Lower lobe of right lung (tissue), 2 donors: Measurements from ENCODE around the gene PDPN. TPM values are rescaled to one million over a fixed set of nuclear protein-coding genes. Genes with fewer than 3 reads are reported as not detected.

Experiments used
- ATAC-seq, 2 donors: fragments of 200-7000 bp; cut with Tn5 transposase; one replicate each; pipeline ENCODE4 v1.9.1; 2020 to 2022; ENCODE audit warnings: mild to moderate bottlenecking in 2 of 2, moderate library complexity in 2 of 2
- DNase-seq: peaks from one replicate; pipeline ENCODE4 v3.0.0-alpha.2; 2020
- H3K27ac ChIP-seq: fragments of 200-600 bp; one replicate; pipeline ENCODE4 v1.8.0; 2022
- H3K27me3 ChIP-seq: fragments of 200-600 bp; one replicate; pipeline ENCODE4 v1.8.0; 2022; ENCODE audit warnings: low read depth
- H3K36me3 ChIP-seq: fragments of 200-600 bp; one replicate; pipeline ENCODE4 v1.8.0; 2022; ENCODE audit warnings: mild to moderate bottlenecking
- H3K4me1 ChIP-seq: fragments of 200-600 bp; one replicate; pipeline ENCODE4 v1.8.0; 2022
- H3K4me3 ChIP-seq: fragments of 200-600 bp; one replicate; pipeline ENCODE4 v1.8.0; 2022; ENCODE audit warnings: mild to moderate bottlenecking
- H3K9me3 ChIP-seq: fragments of 200-600 bp; one replicate; pipeline ENCODE4 v1.8.0; 2022
- intact Hi-C: fragments of 100-400 bp; cut with DNase I; formaldehyde crosslinking; loops from one replicate; pipeline ENCODE4 v1.11.0; 2022
- total RNA-seq: library from RNA; stranded (reverse); fragmentation: NEBNext Ultra II Directional; extraction: Animal tissue kit (Norgen Biotek cat#: 25700); gene quantifications from one replicate; pipeline ENCODE4 v1.2.1, GENCODE V29; 2021
- TF ChIP-seq, protein P1 (sequence below): fragments of 200-600 bp; IDR thresholded peaks from one replicate; pipeline ENCODE4 v1.8.0; 2022; ENCODE audit warnings: antibody characterized with exemption, mild to moderate bottlenecking
- donor health status: DM: no; HTN: yes; CAD: no; lungs with severe emphysema.

The PDPN gene
- total RNA-seq, 1 donor from 2014 or later, result 33.3 TPM

DNA sequence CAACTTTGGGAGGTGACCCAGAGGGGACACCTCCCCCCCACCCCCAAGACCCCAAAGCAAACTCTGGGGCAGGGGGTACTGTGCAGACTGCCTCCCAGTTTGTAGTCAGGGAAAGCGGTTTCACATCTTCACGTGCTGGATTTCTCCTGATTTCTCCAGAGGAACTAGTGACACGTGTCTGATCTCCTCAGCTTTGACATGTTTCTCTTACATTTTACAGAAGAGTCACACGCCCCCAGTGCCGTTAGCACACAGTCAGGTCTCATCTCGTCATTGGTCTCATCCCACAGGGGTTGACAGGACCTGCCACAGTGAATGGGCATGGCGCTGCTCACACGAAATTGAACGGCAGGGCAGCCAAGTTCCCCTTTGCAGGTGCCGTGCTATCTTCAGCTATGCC is 11.8 kb downstream of the PDPN start:
- H3K9me3 ChIP-seq, result no peaks in the 10 kb centered on the region
- no peaks in the 10 kb centered on the region for H3K36me3 ChIP-seq
- H3K27me3 ChIP-seq, result peaks cover 4% of the 10 kb centered on the region
- H3K4me3 ChIP-seq, result no peak overlapping the region
- TF ChIP-seq, protein P1, sequence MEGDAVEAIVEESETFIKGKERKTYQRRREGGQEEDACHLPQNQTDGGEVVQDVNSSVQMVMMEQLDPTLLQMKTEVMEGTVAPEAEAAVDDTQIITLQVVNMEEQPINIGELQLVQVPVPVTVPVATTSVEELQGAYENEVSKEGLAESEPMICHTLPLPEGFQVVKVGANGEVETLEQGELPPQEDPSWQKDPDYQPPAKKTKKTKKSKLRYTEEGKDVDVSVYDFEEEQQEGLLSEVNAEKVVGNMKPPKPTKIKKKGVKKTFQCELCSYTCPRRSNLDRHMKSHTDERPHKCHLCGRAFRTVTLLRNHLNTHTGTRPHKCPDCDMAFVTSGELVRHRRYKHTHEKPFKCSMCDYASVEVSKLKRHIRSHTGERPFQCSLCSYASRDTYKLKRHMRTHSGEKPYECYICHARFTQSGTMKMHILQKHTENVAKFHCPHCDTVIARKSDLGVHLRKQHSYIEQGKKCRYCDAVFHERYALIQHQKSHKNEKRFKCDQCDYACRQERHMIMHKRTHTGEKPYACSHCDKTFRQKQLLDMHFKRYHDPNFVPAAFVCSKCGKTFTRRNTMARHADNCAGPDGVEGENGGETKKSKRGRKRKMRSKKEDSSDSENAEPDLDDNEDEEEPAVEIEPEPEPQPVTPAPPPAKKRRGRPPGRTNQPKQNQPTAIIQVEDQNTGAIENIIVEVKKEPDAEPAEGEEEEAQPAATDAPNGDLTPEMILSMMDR, result no peak
- ATAC-seq (no peak), DNase-seq (no peak)
- H3K27ac ChIP-seq, result no peak overlapping the region
- intact Hi-C loops, result no loop called here
- peaks cover 17% of the 10 kb centered on the region for H3K4me1 ChIP-seq

DNA sequence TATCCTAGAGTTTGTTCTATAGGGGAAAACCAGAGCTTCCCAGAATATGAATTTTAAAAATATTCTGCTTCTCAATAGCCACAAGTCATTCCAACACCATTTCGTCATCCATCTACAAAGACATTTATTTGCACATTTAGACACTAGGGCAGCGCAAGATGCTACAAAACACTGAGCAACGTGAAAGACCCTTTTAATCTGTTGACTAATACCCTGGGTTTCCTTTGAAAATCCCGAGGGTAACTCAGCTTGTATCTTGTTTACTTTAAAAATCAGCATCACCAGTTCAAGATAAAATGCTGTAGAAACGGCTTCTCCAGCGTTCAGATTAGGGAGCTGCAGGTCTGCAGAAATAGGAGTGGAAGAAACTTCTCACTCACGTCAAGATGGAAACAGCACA is 13.5 kb downstream of the PDPN start:
- H3K9me3 ChIP-seq, result no peaks in the 10 kb centered on the region
- no peaks in the 10 kb centered on the region for H3K36me3 ChIP-seq
- ATAC-seq (no peak), DNase-seq (no peak)
- no peak overlapping the region for H3K27ac ChIP-seq
- TF ChIP-seq, protein P1, result no peak
- no peak overlapping the region for H3K4me3 ChIP-seq
- peaks cover 17% of the 10 kb centered on the region for H3K4me1 ChIP-seq
- peaks cover 4% of the 10 kb centered on the region for H3K27me3 ChIP-seq
- intact Hi-C loops, result no loop called here

DNA sequence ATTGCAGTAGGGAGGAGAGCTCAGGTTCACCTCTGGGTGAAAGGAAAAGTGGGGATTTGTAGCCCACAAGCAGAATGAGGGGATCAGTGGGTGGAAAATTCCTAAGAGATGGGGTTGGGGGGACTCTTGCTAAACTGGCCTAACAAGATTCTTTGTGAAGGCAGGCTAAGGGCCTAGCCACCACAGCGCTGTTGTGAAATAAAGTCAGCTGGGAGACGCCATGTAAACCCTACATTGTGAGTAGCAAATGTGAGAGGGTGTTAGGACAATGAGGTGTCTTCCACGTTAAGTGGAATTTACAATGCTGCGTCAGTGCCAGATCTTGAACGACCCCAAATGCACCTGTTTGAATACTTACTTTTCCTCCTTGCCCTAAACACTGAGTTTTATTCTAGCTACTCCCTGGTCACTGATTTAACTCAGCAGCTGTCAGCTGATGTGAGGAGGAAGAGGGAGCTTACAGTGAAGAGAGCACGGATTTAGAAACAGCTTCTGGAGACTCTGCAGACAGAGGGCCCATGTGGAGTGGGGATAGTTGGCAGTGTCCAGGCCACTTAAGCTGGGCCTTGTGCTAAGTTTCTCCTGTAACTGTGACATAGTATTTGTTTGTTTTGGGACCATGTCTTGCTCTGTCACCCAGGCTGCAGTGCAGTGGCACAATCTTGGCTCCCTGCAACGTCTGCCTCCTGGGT is 17.3 kb downstream of the PDPN start:
- Histone ChIP-seq H3K9me3 (no peaks in the 10 kb centered on the region), H3K27ac (peak overlapping the region; percentile 59), H3K4me3 (no peak overlapping the region), H3K36me3 (no peaks in the 10 kb centered on the region), H3K27me3 (no peaks in the 10 kb centered on the region), H3K4me1 (no peaks in the 10 kb centered on the region)
- TF ChIP-seq, protein P1, result no peak
- ATAC-seq (peak; percentile 68 to 79), DNase-seq (no peak)
- intact Hi-C loops, result no loop called here

DNA sequence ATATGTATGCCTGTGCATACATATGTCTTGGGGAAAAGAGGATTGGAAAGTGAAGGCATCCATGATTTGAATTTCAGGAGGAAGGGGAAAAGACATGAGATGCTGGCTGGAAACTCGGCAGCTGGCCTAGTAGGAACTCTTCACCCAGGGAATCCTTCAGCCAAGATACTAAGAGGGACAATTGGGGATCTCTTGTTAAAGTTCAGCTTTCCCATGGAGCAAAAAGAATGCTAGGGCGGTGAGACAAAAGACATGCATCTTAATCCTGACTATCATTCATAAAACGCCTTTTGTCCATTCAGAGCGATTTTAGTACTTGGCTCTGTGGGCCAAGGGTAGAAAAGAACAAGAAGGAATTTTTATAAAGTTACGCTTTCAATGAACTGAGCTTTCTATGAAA is 20.5 kb downstream of the PDPN start:
- no peak for DNase-seq
- ATAC-seq, result no peak
- Histone ChIP-seq H3K27me3 (no peaks in the 10 kb centered on the region), H3K36me3 (no peaks in the 10 kb centered on the region), H3K27ac (no peak overlapping the region), H3K4me1 (no peaks in the 10 kb centered on the region), H3K4me3 (no peak overlapping the region), H3K9me3 (no peaks in the 10 kb centered on the region)
- TF ChIP-seq, protein P1, result no peak
- intact Hi-C loops, result no loop called here

DNA sequence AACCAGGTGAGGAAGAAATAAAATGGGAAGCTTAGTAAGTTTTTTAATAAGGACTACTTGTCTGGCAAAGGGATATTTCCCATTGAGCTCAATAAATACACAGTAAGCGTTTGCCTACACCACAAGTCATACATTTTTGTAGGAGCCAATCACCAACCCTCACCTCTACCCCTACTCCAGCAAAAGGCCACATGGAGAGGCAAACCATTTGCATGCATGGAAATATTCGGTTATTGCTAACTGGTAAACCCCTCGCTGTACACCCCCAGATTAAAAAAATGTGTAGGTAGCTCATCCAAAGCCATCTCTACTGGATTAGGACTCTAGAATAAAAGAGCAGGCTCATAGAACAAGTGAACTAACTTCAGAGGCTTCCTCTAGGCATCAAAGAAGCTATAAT is 21.1 kb downstream of the PDPN start:
- Histone ChIP-seq H3K9me3 (no peaks in the 10 kb centered on the region), H3K27me3 (no peaks in the 10 kb centered on the region), H3K4me3 (no peak overlapping the region), H3K4me1 (no peaks in the 10 kb centered on the region), H3K36me3 (no peaks in the 10 kb centered on the region), H3K27ac (no peak overlapping the region)
- no peak for DNase-seq
- TF ChIP-seq, protein P1, result no peak
- no peak for ATAC-seq
- intact Hi-C loops, result no loop called here
